GM12878 (cell line): ENCODE results near the gene TIPARP.

Source experiments
- BCLAF1 ChIP-seq: fragments of 450-650 bp; IDR thresholded peaks from 2 replicates; pipeline ENCODE4 v1.6.1; 2017; ENCODE audit warnings: antibody characterized with exemption, mild to moderate bottlenecking, moderate library complexity
- EP300 ChIP-seq, 2 experiments: fragments of 150-350 bp in 1 of 2; IDR thresholded peaks; 2 replicates each; pipeline ENCODE4 v1.6.1; 2011 to 2012; ENCODE audit warnings: low read depth in 2 of 2, low read length in 2 of 2, borderline replicate concordance in 1 of 2, improper control_type of control experiment in 1 of 2, inconsistent platforms in 1 of 2; ENCODE audit not compliant: control insufficient read depth in 1 of 2
- HDAC2 ChIP-seq: fragments of 200-600 bp; sonication (generic); IDR thresholded peaks from 2 replicates; pipeline ENCODE4 v1.6.1; 2017
- NRF1 ChIP-seq: conservative IDR thresholded peaks from 2 replicates; pipeline ENCODE4 v1.6.1; 2011; ENCODE audit warnings: mild to moderate bottlenecking, low read depth, low read length, improper control_type of control experiment
- POLR2A ChIP-seq: IDR thresholded peaks from 2 replicates; pipeline ENCODE4 v1.6.1; 2011; ENCODE audit warnings: low read depth, mild to moderate bottlenecking, low read length
- POLR2AphosphoS5 ChIP-seq: IDR thresholded peaks from 2 replicates; pipeline ENCODE4 v1.6.1; 2011; ENCODE audit warnings: mild to moderate bottlenecking, low read length, inconsistent platforms
- SIN3A ChIP-seq: IDR thresholded peaks from 2 replicates; pipeline ENCODE4 v1.6.1; 2012; ENCODE audit warnings: low read depth, low read length, improper control_type of control experiment
- SIX5 ChIP-seq: IDR thresholded peaks from 2 replicates; pipeline ENCODE4 v1.6.1; 2011; ENCODE audit warnings: mild to moderate bottlenecking, low read depth, low read length, moderate library complexity; ENCODE audit not compliant: severe bottlenecking
- SMC3 ChIP-seq: IDR thresholded peaks from 2 replicates; pipeline ENCODE4 v1.6.1; 2011; ENCODE audit warnings: low read length, improper control_type of control experiment, borderline replicate concordance
- TAF1 ChIP-seq: IDR thresholded peaks from 2 replicates; pipeline ENCODE4 v1.6.1; 2011; ENCODE audit warnings: mild to moderate bottlenecking, low read depth, low read length, borderline replicate concordance
- TF ChIP-seq, protein P1 (sequence below), 3 experiments: IDR thresholded peaks in 2 of 3; conservative IDR thresholded peaks in 1 of 3; 2 replicates each; pipeline ENCODE4 v1.5.1; 2011; ENCODE audit warnings: low read depth in 3 of 3, low read length in 3 of 3, mild to moderate bottlenecking in 3 of 3, control low read depth in 2 of 3, moderate library complexity in 2 of 3, inconsistent platforms in 1 of 3, mixed read lengths in 1 of 3; ENCODE audit not compliant: control insufficient read depth in 2 of 3, insufficient read depth in 1 of 3; ENCODE audit errors: extremely low read depth in 1 of 3

- no peak for TF ChIP-seq EP300 (IDR thresholded peaks at IDR 0.05; ENCODE audit: borderline replicate concordance in 1 of 2, control insufficient read depth in 1 of 2, low read depth in 2 of 2, low read length in 2 of 2)
- TF ChIP-seq TAF1, result no peak
- no peak for TF ChIP-seq POLR2AphosphoS5
- no peak for TF ChIP-seq SMC3
- no peak for TF ChIP-seq SIN3A
- TF ChIP-seq, protein P1, sequence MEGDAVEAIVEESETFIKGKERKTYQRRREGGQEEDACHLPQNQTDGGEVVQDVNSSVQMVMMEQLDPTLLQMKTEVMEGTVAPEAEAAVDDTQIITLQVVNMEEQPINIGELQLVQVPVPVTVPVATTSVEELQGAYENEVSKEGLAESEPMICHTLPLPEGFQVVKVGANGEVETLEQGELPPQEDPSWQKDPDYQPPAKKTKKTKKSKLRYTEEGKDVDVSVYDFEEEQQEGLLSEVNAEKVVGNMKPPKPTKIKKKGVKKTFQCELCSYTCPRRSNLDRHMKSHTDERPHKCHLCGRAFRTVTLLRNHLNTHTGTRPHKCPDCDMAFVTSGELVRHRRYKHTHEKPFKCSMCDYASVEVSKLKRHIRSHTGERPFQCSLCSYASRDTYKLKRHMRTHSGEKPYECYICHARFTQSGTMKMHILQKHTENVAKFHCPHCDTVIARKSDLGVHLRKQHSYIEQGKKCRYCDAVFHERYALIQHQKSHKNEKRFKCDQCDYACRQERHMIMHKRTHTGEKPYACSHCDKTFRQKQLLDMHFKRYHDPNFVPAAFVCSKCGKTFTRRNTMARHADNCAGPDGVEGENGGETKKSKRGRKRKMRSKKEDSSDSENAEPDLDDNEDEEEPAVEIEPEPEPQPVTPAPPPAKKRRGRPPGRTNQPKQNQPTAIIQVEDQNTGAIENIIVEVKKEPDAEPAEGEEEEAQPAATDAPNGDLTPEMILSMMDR (IDR thresholded peaks at IDR 0.05 in 2 of 3, conservative IDR thresholded peaks at IDR 0.05 in 1 of 3; ENCODE audit: control insufficient read depth in 2 of 3, extremely low read depth in 1 of 3, insufficient read depth in 1 of 3, low read depth in 3 of 3, low read length in 3 of 3), result no peak
- no peak for TF ChIP-seq HDAC2
- no peak for TF ChIP-seq NRF1
- TF ChIP-seq POLR2A, result no peak
- no peak for TF ChIP-seq BCLAF1
- TF ChIP-seq SIX5, result no peak
Measured at GRCh38 chr3:156747046-156747445, 72.7 kb downstream of the TIPARP start.
